NCI-H82 treated with DMSO at 0.1 percent for 48 hours (cell line): ENCODE measurements around the gene PIANP.
"Not testable (repeated sequence)": the region's sequence is repeated elsewhere in the genome, so short reads cannot be mapped to it uniquely, and the experiment has no call there.

Experiments used
- DNase-seq: peaks from one replicate; lab custom pipeline; 2025; ENCODE audit not compliant: unreplicated experiment; lab: John Stamatoyannopoulos, UW

The PIANP gene

GRCh38 chr12:6708351-6708750, 7.7 kb upstream of the PIANP start:
- not testable (repeated sequence) for DNase-seq

DNA sequence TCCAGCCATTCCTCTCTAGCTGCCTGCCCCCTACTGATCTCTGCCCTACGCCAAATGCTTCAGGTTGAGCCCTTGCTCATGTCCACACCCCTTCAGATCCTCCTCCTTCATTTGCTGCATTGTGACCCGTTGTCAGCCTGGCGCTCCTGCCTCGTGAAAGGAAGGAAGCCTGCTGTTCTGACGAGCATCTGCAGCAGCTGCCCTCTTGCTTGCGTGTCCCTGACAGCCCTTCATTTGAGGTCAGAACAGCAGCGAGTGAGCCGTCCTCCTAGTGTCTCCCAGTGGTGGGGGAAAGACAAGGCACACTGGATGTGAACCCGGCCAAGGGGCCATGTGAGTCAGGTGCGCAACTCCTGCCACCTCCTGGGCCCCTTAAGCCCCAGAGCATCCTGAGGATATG, 3.0 kb upstream of the PIANP start:
- no peak for DNase-seq

DNA sequence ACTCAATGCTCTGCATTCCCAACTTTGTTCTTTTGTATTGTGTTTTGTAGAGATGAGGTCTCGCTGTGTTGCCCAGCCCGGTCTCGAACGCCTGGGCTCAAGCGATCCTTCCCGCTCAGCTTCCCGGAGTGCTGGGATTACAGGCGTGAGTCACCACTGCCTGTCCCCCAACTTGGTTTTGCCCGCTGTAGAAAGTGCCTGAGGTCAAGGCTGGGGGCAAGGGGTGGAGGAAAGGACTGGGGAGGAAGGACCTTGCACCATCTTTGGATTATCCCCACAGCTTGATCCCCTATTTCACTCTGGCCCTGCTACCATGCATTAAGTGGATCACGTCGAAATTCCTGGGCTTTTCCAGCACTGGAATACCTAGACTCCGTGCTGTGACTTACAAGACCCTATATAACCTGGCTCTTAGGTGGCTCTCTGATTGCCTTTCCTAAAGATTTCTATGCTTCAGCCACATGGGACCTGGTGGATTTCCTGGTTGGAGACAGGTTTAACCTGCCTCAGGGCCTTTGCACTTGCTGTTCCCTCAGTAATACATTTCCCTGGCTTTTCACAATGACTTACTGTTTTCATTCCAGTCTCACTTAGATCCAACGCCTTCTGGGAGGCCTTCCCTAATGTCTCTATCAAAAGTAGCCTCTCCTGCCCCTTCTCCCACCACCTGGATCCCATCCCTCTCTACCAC, 608 bp upstream of the PIANP start:
- no peak for DNase-seq

DNA sequence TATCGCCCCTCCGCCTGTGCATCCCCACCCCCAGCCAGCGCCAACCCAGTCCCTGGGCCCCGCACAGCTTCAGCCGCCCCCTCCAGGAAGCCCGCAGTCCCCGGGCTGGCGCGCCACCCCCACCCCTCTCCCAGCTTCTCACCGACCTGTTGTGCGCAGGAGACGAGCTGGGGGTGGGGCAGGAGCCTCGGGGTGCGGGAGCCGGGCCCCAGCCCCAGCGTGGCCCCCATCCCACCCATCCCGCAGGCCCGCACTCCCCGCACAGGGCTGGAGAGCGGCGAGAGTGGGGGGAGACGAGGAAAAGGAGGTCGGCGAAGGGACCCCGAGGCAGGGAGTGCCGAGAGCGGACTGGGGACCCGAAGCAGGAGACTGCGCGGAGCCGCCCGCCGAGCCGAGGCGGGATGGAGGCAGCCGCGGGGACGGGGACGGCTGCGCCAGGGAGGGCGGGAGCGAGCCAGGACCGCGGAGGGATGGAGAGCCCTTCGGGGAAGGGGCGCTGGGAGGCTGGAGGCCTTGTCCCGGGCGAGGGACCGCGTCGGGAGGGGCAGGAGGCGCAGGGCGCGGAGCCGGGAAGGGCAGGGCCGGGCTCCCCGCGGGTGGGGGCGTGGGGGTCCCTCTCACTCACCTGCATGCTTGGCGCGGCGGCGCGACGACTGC, 498 bp downstream of the PIANP start:
- no peak for DNase-seq

DNA sequence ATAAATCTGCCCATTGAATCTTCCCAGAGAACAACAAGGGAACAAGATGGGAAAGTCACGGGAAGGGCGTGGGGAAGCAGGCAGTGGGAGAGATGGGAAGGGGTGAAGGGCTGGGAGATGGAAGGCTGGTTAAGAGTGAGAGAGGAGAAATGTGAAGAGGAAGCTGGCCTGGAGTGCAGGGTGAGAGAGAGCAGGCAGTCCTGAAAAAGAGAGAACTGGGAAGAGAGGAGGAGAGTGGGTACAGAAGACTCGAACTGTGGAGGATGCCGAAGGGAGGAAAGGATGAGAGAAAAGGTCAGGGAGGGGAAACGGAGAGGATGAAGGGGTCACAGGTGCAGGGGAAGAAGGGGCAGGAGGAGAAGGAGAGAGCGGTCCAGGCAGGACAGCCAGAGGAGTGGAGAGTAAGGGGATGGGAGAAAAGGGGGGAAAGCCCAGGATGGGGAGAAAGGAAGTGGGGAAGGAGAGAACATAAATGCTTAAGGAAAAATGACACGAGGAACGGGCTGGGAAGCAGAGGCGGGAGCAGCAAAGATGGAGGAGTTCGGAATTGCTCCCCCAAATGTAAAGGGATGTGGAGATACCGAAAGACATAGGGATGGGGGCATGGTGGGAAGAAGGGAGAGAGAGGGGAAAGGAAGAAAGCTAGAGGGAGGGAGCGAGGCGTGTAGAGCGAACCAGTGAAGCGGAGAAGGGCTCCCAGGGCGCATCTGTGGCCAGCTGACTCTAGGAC, 1.2 kb downstream of the PIANP start:
- DNase-seq = no peak

- DNase-seq = no peak
Observed at GRCh38 chr12:6698352-6699046, 2.1 kb downstream of the PIANP start.

- peak; percentile 12 for DNase-seq
Observed at GRCh38 chr12:6697584-6698351, 2.8 kb downstream of the PIANP start.

DNA sequence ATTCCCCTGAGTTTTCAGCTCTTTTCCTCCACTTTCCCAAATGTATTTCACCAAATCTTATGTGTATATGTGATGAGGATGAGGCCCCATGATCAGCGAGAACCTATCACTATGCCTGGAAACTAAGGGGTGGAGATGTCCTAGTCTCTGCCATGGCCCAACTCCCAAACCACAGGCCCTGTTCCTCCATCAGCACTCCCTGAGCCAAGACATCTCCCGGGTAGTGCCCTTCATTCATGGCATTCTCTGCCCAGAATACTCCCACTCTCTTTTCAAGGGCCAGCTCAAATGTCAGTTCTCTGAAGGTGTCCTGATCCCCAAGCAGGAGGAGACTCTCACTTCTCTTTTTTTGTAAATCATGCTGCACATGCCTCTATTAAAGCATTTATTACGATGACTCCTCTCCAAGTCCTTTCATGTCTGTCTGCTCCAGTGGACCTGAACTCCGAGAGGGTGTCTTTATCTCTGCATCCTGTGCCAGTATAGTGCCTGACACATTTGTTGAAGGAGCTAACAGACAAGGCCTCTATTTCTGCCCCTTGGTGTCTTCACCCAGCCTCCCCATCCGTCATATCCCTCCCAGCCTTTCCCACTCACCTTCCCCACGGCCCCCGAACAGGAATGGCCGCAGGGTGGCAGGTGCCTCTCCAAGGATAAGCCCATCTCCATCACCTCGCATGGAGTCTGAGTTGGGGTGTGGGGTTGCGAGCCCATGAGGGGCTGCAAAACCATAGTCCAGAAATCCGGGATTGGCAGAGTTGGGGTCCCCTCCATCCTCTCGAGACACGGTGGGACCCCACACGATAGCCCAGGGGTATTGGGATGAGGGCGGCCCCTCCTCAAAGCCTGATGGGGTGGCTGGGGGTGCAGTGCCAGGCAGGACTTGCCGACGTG, 3.7 kb downstream of the PIANP start:
- no peak for DNase-seq

DNA sequence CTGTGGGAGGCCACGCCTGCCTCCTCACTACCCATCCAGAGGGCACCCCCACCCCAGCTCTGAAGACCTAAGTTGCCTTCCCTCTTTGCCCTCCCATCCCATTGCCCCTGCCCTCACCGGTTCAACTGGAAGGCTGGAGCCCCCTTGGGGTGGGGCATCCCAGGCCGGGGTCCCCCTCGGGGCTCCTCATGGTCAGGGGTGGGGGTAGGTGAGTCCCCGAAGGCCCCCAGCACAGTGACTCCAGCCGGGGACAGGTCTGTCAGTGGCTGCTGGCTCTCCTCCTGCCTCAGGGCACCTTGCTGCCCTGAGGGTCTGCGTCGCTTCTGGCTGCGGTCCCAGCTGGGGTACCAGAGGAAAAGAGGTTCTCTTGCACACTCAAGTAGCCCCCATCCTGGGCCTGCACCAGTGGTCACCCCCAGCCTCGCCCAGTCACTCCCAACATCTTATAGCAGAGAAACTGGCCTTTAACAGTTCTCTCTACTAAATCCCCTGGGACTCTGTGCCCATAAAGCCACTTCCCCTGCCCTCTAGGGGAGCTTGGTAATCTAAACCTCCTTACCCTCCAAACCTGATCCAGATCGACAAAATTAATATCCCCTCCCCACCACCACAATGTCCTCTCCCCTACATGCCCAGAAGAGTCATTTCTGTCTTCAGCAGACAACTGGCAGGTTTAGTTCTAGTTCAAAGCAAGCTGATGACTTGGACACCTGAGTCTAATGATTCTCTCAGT, 5.1 kb downstream of the PIANP start:
- no peak for DNase-seq

DNA sequence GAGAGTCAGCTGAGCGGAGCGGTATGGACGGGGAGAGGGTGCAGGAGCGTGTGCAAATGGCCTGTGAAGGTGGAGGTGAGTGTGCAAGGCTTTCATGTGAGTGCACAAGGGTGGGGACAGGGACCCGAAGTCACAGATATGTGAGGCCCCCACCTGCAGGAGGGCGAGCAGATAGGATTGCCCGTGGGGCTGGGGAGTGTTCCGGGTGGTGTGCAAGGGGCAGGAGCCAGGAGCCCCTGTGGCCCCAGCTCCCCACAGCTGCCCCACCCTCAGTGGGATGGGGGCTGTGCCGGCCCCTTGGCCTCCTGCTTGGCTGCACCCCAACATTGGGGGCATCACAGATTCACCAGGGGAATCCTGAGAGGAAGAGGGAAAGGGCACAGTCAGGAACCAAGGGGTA, 5.9 kb downstream of the PIANP start:
- no peak for DNase-seq

DNA sequence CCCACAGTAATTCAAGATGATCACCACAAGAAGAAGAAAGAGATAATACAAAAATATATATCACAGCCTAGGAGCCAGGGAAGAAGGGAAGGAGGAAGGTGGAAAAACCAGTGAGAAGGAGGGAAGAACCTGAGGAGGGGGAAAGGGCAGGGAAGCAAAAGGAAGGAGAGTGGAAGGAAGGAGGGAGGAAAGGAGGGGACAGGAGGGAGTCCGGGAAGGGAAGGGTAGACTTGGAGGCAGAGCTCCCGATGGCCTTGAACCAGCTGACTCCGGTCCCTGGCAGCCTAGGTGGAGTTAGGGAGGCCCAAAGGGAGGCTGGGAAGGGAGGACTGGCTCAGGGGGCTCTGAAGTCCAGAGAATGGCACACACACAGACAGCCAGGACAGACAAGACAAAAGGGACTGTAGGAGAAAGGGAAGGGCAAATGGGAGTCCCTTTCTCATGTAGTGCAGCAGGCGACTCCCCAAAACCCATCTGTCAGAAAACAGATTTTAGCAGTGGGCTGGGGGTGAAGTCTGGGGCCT, 6.7 kb downstream of the PIANP start:
- no peak for DNase-seq

DNA sequence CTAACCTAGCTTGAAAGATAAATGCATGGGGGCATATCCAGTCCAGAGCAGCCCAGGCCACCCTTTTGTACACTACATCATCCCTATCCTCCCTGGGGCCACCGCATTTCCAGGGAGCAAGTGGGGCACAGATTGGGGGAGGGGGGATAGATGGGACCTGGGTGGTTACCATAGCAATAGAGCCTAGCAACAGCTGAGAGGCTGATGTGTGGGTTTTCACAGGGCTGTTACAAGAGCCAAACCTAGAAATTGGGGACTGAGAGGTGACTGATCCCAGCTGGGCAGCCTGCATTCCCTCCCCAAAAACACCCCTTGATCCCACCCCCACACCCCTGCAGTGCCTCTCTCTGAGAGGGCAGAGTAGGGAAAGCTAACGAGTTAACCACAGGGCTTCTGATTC, 7.7 kb downstream of the PIANP start:
- no peak for DNase-seq

DNA sequence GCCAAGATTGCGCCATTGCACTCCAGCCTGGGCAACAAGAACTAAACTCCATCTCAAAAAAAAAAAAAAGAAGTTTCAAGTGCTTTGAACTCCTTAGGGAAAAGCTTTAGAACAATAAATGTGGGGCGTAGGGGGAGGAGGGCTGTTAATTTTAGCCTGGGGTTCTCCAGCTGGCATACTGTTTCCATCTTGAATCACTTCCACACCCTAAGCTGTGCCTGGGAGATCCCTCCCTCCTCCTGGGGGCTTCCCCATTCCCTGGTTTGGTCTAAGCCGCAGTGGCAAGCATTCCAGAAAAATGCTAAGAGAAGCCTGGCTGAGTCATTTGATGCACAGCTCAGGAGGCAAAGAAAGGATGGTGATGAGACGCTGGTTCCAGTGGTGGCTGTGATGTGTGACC, 9.1 kb downstream of the PIANP start:
- DNase-seq = no peak

GRCh38 chr12:6688999-6689882, 11.4 kb downstream of the PIANP start, which contains the start of gene ZNF384:
Gene ZNF384, minus strand, starts transcription at chr12:6689375. Its CDS starts 9,855 bp downstream, at chr12:6679520.
- DNase-seq = peak; percentile 99

- DNase-seq = peak; percentile 80
Observed at GRCh38 chr12:6688543-6688998, 12.0 kb downstream of the PIANP start.

GRCh38 chr12:6685814-6686213, 14.8 kb downstream of the PIANP start:
- no peak for DNase-seq

DNA sequence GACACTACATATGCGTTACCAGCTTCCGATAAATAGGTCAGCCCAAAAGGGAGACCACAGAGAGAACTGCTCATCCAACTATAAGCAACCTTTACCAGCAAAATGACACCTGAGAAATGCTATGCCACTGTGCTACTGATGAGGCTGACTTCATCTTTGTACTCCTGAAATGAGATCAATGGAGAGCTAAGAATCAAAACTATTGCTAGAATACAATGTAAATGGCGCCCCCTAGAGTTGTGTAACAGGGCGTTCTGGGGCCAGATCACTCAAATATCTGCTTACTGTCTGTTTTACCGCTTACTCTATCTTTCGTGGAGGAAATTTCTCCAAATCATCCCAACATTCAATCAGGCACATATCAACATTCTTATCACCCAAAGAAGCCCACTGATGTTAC, 16.0 kb downstream of the PIANP start:
- peak; percentile 15 for DNase-seq

DNA sequence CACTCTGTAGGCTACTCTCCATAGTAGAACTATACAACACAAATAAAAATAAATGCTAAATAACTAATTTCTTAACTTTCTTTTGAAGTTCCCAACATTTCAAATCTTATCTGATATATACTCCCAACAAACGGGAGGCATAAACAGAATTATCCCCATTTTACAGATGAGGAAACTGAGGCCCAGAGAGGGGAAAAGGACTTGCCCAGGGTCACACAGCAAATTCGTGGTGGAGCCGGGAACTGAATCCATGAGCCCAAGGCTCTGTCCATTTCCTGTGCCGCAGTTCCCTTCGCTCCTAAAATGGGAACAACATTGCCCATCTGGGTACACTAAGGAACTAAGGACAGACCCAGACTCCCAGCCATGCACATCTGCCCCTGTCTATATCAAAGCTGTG, 23.7 kb downstream of the PIANP start:
- DNase-seq = no peak
